ENCODE data around the gene BPIFB2.

- TF ChIP-seq, protein P1, sequence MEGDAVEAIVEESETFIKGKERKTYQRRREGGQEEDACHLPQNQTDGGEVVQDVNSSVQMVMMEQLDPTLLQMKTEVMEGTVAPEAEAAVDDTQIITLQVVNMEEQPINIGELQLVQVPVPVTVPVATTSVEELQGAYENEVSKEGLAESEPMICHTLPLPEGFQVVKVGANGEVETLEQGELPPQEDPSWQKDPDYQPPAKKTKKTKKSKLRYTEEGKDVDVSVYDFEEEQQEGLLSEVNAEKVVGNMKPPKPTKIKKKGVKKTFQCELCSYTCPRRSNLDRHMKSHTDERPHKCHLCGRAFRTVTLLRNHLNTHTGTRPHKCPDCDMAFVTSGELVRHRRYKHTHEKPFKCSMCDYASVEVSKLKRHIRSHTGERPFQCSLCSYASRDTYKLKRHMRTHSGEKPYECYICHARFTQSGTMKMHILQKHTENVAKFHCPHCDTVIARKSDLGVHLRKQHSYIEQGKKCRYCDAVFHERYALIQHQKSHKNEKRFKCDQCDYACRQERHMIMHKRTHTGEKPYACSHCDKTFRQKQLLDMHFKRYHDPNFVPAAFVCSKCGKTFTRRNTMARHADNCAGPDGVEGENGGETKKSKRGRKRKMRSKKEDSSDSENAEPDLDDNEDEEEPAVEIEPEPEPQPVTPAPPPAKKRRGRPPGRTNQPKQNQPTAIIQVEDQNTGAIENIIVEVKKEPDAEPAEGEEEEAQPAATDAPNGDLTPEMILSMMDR (IDR thresholded peaks at IDR 0.05; ENCODE audit: extremely low read depth in 1 of 2, insufficient read depth in 1 of 2, low read depth in 1 of 2, low read length in 2 of 2) = no peak
- TF ChIP-seq POLR2A (IDR thresholded peaks at IDR 0.05; ENCODE audit: low read depth, low read length) = no peak
- TF ChIP-seq EZH2 (IDR thresholded peaks at IDR 0.05; ENCODE audit: borderline replicate concordance, low read depth, low read length, severe bottlenecking) = no peak
- TF ChIP-seq, protein P2, sequence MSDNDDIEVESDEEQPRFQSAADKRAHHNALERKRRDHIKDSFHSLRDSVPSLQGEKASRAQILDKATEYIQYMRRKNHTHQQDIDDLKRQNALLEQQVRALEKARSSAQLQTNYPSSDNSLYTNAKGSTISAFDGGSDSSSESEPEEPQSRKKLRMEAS (IDR thresholded peaks at IDR 0.05; ENCODE audit: insufficient read depth, insufficient read length) = no peak
- no peak for TF ChIP-seq MYC (IDR thresholded peaks at IDR 0.05; ENCODE audit: low read depth, low read length)
- no peak for TF ChIP-seq POLR2AphosphoS5 (IDR thresholded peaks at IDR 0.05; ENCODE audit: insufficient read depth, low read depth, low read length)
- TF ChIP-seq JUN (IDR thresholded peaks at IDR 0.05; ENCODE audit: borderline replicate concordance, insufficient read depth, insufficient read length, low read depth) = no peak
Measured at GRCh38 chr20:32966382-32966781, 41.1 kb upstream of the BPIFB2 start.

Data from endothelial cell of umbilical vein (primary cell).